Erythroblast (primary cell): Measurements from ENCODE around the gene SERTAD2.

Experiments
- GATA1 ChIP-seq: IDR thresholded peaks from 2 replicates; pipeline ENCODE4 v1.6.1; 2011; ENCODE audit warnings: low read depth, mild to moderate bottlenecking, control low read depth, low read length, moderate library complexity
- POLR2A ChIP-seq: IDR thresholded peaks from 2 replicates; pipeline ENCODE4 v1.6.1; 2011; ENCODE audit warnings: mild to moderate bottlenecking, low read length

DNA sequence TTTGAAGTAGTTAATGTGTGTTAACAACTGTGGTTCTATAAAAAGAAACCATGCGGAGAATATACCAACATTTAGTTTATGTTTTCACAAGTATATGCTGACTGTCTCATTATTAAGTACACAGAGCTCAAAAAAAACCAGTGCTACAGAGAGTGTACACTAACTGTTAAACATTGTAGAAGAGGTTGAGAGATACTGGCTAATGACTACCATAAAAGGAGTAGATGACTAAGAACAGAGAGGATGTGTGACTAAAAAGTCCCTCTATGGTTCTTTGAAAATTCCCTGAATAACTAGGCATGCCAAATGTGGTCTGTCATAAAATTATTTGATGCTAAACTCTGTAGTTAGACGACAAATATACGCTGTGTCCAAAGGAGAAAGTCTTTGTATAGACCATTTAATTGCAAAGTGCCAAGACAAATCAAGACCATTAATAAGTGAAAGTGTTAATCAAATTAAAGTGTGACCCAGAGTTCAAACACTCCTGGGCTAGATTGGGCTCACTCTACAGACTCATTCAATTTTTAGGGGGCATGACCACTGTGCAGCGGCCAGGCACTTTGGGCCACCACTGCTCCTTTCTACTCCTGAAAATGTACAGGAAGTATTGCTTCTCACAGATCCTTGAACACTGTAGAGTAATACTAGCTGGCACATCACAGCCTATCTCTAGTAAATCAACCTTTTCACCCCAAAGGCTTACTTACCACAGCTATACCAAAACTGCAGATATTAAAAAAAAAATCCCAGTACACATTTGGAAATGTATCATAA is 45.1 kb upstream of the SERTAD2 start:
- TF ChIP-seq POLR2A (no peak), GATA1 (no peak)
